ENCODE measurements around the gene TOMM7.

DNA sequence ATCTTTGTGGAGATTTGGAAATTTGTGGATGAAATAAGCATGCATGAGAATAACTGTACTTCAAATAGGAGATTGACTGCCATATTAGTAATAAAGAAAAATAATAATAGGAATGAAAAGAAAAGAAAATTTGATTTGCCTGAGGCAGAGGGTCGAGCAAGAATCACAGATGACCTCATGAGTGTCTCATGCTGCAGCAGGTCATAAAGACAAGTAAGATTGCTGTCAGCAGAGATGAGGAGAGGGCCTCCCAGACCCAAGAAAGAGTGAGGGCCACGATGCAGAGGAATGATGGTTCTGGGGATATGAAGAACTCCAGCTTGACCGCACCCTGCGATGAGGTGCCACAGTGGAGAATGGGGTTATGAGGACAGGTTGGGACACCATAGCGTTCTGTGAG, 39.2 kb downstream of the TOMM7 start:
- TF ChIP-seq CTCF (IDR thresholded peaks at IDR 0.05; ENCODE audit: low read depth, low read length, poor library complexity, severe bottlenecking): no peak
- TF ChIP-seq EZH2phosphoT487 (IDR thresholded peaks at IDR 0.05; ENCODE audit: borderline replicate concordance, low read length): no peak

Measured in DOHH2 (cell line).